H1 (cell line): ENCODE data around the gene RNF8.

ENCODE experiments used
- CTCF ChIP-seq, 3 experiments: IDR thresholded peaks; 1 replicate in 2 of 3; 2 replicates in 1 of 3; pipeline versions ENCODE4 v1.5.1 to v1.6.1; 2011; ENCODE audit warnings: low read length in 3 of 3, mild to moderate bottlenecking in 3 of 3, inconsistent platforms in 2 of 3, low read depth in 1 of 3, moderate library complexity in 1 of 3; ENCODE audit not compliant: insufficient read depth in 1 of 3; ENCODE audit errors: control extremely low read depth in 1 of 3
- MAFK ChIP-seq: IDR thresholded peaks from 2 replicates; pipeline ENCODE4 v1.6.1; 2012; ENCODE audit warnings: low read depth, mild to moderate bottlenecking, improper control_type of control experiment, low read length
- POLR2A ChIP-seq, 2 experiments: IDR thresholded peaks; 1 replicate in 1 of 2; 2 replicates in 1 of 2; pipeline ENCODE4 v1.6.1; 2011; ENCODE audit warnings: low read depth in 2 of 2, low read length in 2 of 2, mild to moderate bottlenecking in 2 of 2; ENCODE audit errors: control extremely low read depth in 1 of 2
- POLR2AphosphoS5 ChIP-seq: IDR thresholded peaks from 2 replicates; pipeline ENCODE4 v1.6.1; 2011; ENCODE audit warnings: low read depth, low read length
- RBBP5 ChIP-seq: IDR thresholded peaks from 2 replicates; pipeline ENCODE4 v1.7.1; 2012; ENCODE audit warnings: low read depth, mild to moderate bottlenecking, inconsistent platforms, low read length, moderate library complexity, borderline replicate concordance
- RFX5 ChIP-seq: IDR thresholded peaks from 2 replicates; pipeline ENCODE4 v1.6.1; 2011; ENCODE audit warnings: low read depth, low read length, improper control_type of control experiment, borderline replicate concordance
- SIN3A ChIP-seq, 2 experiments: IDR thresholded peaks in 1 of 2; conservative IDR thresholded peaks in 1 of 2; 2 replicates each; pipeline ENCODE4 v1.6.1; 2011 to 2012; ENCODE audit warnings: low read length in 2 of 2, improper control_type of control experiment in 1 of 2, low read depth in 1 of 2, mild to moderate bottlenecking in 1 of 2
- SIX5 ChIP-seq: IDR thresholded peaks from 2 replicates; pipeline ENCODE4 v1.6.1; 2011; ENCODE audit warnings: mild to moderate bottlenecking, low read depth, low read length
- TAF1 ChIP-seq: IDR thresholded peaks from 2 replicates; pipeline ENCODE4 v1.6.1; 2011; ENCODE audit warnings: mild to moderate bottlenecking, low read depth, low read length
- TEAD4 ChIP-seq: IDR thresholded peaks from 2 replicates; pipeline ENCODE4 v1.6.1; 2012; ENCODE audit warnings: low read depth, low read length, inconsistent platforms, mixed read lengths
- YY1 ChIP-seq: IDR thresholded peaks from 2 replicates; pipeline ENCODE4 v1.6.1; 2011; ENCODE audit warnings: low read depth, mild to moderate bottlenecking, low read length

DNA sequence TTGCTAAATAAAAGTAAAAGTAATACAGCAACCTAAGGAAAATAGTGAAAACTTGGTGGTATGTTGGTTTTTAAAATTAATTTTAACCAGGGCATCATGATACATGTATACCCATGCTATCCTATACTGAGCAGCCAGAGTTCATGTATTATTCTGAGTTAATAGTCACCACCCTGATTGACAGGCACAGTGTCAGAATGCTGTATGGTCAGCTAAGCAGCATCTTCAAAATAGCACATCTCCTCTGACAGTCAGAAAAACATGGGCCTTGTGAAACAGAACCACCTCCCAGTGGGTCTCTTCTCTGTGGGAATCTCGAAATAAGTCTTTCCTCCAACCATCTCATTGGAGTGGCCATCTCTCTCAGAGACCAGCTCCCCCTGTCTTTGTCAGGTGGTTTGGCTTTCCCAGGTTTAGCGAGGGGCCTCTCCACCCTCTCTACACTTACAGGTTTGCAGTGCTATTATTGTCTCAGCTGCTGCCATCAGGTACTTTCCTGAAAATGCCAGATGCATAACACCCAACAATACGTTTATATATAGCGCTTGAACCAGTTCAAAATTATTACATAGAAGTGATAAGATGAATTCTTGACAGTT lies 47.1 kb upstream of the RNF8 start:
- TF ChIP-seq POLR2A (IDR thresholded peaks at IDR 0.05; ENCODE audit: control extremely low read depth in 1 of 2, low read depth in 2 of 2, low read length in 2 of 2) (no peak), TEAD4 (no peak), SIN3A (conservative IDR thresholded peaks at IDR 0.05 in 1 of 2, IDR thresholded peaks at IDR 0.05 in 1 of 2; ENCODE audit: low read depth in 1 of 2, low read length in 2 of 2) (no peak), TAF1 (no peak), RBBP5 (no peak), POLR2AphosphoS5 (no peak), YY1 (no peak), CTCF (IDR thresholded peaks at IDR 0.05; ENCODE audit: control extremely low read depth in 1 of 3, insufficient read depth in 1 of 3, low read depth in 1 of 3, low read length in 3 of 3) (peak; percentile 10 to 30 (median 22); a peak in 3 of 4 replicates), RFX5 (no peak), MAFK (no peak), SIX5 (no peak)
